Measurements from ENCODE around the gene GJE1. TPM values are rescaled to one million over a fixed set of nuclear protein-coding genes. Genes with fewer than 3 reads are reported as not detected.
A peak's percentile ranks its signal among the peaks of the same experiment; 100 is the strongest.
"Not testable (repeated sequence)": the region's sequence is repeated elsewhere in the genome, so short reads cannot be mapped to it uniquely, and the experiment has no call there.

The GJE1 gene
- total RNA-seq, 4 donors from 2014 or later = not detected

DNA sequence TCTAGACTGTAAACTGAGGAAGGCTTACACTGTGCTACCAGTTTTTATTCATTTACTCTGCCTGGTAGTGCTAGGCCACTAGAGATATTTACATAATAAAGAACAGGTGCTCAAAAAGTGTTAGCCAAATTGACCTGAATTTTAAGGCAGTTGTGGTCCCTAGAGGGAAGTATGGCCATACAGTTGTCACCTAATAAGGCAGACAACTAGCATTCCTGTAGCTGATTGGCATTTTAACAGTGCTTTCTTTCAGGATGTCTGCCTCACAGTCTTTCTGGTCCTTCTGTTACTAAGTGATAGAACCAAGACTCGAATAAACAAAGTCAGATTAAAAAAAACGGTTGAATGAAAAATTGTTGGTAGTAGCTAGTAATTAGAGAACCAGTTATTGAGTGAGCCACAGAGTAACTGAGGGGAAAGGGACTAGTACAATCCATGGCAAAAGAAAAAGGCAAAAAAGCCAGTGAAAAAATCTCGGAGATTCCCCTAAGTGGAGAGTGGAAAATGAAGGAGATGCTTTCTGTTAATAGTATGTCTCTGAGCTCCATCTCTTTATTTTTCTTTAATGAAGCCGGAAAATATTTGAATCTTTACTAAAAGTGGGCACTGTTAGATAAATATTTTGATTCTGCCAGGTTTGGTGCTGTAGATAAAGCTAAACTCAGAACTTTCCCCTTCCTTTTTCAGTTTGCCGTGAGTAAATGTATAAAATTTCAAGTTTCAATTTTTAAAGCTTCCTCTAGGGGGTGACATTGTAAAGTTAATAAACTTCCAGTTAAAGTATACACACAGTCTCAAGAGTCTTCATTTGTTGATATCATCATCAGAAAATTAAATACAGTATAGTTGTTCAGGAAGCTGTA is 23.4 kb downstream of the GJE1 start:
- Histone ChIP-seq H3K27ac (no peak overlapping the region), H3K36me3 (no peaks in the 10 kb centered on the region), H3K9me3 (no peaks in the 10 kb centered on the region), H3K4me3 (peak overlapping the region; percentile 2), H3K27me3 (no peaks in the 10 kb centered on the region), H3K4me1 (peaks cover 9% of the 10 kb centered on the region)
- DNase-seq (ENCODE audit: low spot score in 2 of 2) = no peak
- WGBS = 46% methylated on average over 5 of the region's 5 CpGs
- TF ChIP-seq, protein P1, sequence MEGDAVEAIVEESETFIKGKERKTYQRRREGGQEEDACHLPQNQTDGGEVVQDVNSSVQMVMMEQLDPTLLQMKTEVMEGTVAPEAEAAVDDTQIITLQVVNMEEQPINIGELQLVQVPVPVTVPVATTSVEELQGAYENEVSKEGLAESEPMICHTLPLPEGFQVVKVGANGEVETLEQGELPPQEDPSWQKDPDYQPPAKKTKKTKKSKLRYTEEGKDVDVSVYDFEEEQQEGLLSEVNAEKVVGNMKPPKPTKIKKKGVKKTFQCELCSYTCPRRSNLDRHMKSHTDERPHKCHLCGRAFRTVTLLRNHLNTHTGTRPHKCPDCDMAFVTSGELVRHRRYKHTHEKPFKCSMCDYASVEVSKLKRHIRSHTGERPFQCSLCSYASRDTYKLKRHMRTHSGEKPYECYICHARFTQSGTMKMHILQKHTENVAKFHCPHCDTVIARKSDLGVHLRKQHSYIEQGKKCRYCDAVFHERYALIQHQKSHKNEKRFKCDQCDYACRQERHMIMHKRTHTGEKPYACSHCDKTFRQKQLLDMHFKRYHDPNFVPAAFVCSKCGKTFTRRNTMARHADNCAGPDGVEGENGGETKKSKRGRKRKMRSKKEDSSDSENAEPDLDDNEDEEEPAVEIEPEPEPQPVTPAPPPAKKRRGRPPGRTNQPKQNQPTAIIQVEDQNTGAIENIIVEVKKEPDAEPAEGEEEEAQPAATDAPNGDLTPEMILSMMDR (IDR thresholded peaks at IDR 0.05) = peak; percentile 13 to 23
- no peak for TF ChIP-seq POLR2A (IDR thresholded peaks at IDR 0.05)

DNA sequence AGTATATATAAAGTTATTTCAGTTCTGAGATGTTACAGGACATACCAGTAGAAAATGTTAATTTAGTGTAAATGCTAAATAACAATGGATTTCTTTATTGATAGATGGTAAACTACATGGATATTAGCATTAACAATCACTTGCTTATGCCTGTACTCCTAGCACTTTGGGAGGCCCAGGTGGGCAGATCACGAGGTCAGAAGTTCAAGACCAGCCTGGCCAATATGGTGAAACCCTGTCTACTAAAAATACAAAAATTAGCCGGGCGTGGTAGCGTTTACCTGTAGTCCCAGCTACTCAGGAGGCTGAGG is 24.0 kb downstream of the GJE1 start:
- not testable (repeated sequence) for H3K4me1 ChIP-seq; H3K36me3 ChIP-seq; H3K27me3 ChIP-seq; H3K4me3 ChIP-seq; H3K9me3 ChIP-seq; H3K27ac ChIP-seq; DNase-seq (ENCODE audit: low spot score in 2 of 2)
- 89% methylated on average over 4 of the region's 4 CpGs for WGBS

DNA sequence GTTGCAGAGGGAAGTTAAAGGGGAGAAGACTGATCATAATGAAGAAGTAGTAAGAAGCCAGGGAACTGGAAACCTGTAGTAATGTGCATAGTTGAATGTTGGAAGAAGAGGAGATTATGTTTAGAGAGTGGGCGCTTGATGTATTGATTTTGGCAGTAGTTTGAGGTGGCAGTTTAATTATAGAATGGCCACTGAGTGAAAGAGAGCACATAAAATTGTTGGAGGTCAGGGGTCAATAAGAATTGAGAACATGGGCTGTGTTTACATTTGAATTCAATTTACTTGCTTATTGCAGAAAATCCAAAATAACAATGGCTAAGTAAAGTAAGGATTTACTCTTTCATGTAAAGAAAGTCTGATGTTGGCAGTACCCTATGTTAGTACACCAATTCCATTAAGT is 30.1 kb downstream of the GJE1 start:
- TF ChIP-seq POLR2A (IDR thresholded peaks at IDR 0.05) (no peak), EP300 (IDR thresholded peaks at IDR 0.05) (no peak), POLR2AphosphoS5 (IDR thresholded peaks at IDR 0.05) (no peak)
- TF ChIP-seq, protein P1 (IDR thresholded peaks at IDR 0.05) = no peak
- DNase-seq (ENCODE audit: low spot score in 2 of 2) = no peak
- H3K27me3 ChIP-seq = no peaks in the 10 kb centered on the region
- H3K36me3 ChIP-seq = peaks cover 14% of the 10 kb centered on the region
- 65% methylated on average over 1 of the region's 1 CpG for WGBS
- H3K27ac ChIP-seq = no peak overlapping the region
- no peaks in the 10 kb centered on the region for H3K9me3 ChIP-seq
- H3K4me1 ChIP-seq = peaks cover 2% of the 10 kb centered on the region
- H3K4me3 ChIP-seq = no peak overlapping the region

DNA sequence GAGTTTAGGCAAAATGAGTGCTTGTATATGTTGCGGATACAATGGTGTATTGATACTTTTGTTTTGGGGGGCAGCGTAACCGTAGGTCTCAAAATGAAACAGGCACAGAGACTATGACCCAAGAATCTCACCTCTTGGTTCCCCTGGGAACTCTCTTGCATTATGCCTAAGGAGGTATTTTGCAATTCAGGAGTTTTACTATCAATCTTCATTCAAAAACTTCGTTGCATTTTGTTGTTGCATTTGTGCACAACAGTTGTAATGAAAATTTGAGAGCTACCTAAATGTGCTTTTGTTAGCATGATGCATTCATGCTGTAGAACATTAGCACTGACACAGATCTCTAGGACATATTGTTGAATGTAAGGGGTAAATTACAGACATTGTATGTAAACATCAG is 32.5 kb downstream of the GJE1 start:
- Histone ChIP-seq H3K9me3 (no peaks in the 10 kb centered on the region), H3K36me3 (peaks cover 27% of the 10 kb centered on the region), H3K4me1 (peaks cover 2% of the 10 kb centered on the region), H3K27me3 (no peaks in the 10 kb centered on the region), H3K27ac (no peak overlapping the region), H3K4me3 (no peak overlapping the region)
- no peak for DNase-seq (ENCODE audit: low spot score in 2 of 2)
- 78% methylated on average over 4 of the region's 4 CpGs for WGBS
- TF ChIP-seq, protein P1 (IDR thresholded peaks at IDR 0.05) = no peak
- TF ChIP-seq POLR2AphosphoS5 (IDR thresholded peaks at IDR 0.05) = no peak

DNA sequence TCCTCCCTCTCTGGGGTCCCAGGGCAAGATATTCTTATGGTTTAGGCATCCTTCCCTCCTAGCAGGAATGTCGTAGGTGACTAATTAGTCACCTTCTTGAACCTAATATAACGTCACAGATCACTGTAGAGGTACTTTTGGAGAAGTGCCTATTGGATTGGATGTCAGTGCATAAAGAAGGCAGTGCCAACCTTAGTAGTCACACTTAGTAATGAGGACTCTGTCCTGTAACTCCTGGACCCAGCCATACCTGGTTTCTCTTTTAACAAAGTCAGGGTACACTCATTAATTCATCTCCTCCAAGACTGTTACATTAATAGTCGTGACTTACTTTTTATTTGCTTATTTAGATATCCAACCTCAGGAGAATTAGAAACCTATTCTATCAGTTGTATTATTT is 34.3 kb downstream of the GJE1 start:
- no peaks in the 10 kb centered on the region for H3K9me3 ChIP-seq
- no peak overlapping the region for H3K4me3 ChIP-seq
- TF ChIP-seq, protein P1 (IDR thresholded peaks at IDR 0.05) = no peak
- TF ChIP-seq POLR2A (IDR thresholded peaks at IDR 0.05) = no peak
- H3K36me3 ChIP-seq = peaks cover 46% of the 10 kb centered on the region
- WGBS = 64% methylated on average over 3 of the region's 3 CpGs
- H3K27ac ChIP-seq = no peak overlapping the region
- H3K27me3 ChIP-seq = no peaks in the 10 kb centered on the region
- H3K4me1 ChIP-seq = no peaks in the 10 kb centered on the region
- no peak for DNase-seq (ENCODE audit: low spot score in 2 of 2)

DNA sequence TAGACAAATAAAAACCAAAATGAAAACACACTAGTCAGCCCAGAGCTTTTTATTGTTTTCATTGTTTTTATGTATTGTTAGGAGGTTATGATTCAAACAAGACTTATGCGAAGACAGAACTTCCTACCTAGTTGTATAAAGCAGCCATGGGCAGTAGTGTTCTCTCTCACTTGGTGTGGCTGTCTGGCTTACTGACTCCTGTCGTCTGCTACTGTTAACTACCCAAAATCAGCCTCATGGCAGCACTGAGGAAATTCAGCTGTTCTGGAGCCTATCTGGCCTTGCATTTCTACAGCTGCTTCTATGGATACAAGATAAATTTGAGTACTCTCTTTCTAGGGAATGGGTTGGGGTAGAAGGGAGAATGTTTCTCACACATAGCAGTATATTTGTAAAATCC is 34.8 kb downstream of the GJE1 start:
- H3K36me3 ChIP-seq = peaks cover 50% of the 10 kb centered on the region
- no peaks in the 10 kb centered on the region for H3K9me3 ChIP-seq
- H3K27me3 ChIP-seq = no peaks in the 10 kb centered on the region
- no peak for TF ChIP-seq EP300 (IDR thresholded peaks at IDR 0.05)
- TF ChIP-seq, protein P1 (IDR thresholded peaks at IDR 0.05) = no peak
- no peak for TF ChIP-seq POLR2AphosphoS5 (IDR thresholded peaks at IDR 0.05)
- TF ChIP-seq POLR2A (IDR thresholded peaks at IDR 0.05) = no peak
- no peaks in the 10 kb centered on the region for H3K4me1 ChIP-seq
- 85% methylated on average over 2 of the region's 2 CpGs for WGBS
- DNase-seq (ENCODE audit: low spot score in 2 of 2) = no peak
- H3K27ac ChIP-seq = no peak overlapping the region
- H3K4me3 ChIP-seq = no peak overlapping the region
